Activated CD4-positive, alpha-beta T cell treated with anti-CD3 and anti-CD28 coated beads, Interleukin-2, Interleukin-4, amounts not matched to agents 100 ng/mL and 50 ng/mL, durations not matched to agents 16 hours and 8 hours (primary cell): ENCODE results near the gene SORBS1.

ENCODE experiments used
- DNase-seq: peaks from one replicate; pipeline ENCODE4 v3.0.0-alpha.2; 2020; ENCODE audit warnings: low spot score

The SORBS1 gene

GRCh38 chr10:95315509-95315908 lies 245.7 kb downstream of the SORBS1 start:
- no peak for DNase-seq

- no peak for DNase-seq
These were observed 246.8 kb downstream of the SORBS1 start for GRCh38 chr10:95314192-95314918.

GRCh38 chr10:95312986-95313495 lies 248.1 kb downstream of the SORBS1 start:
- no peak for DNase-seq

- DNase-seq, result no peak
These were observed 248.9 kb downstream of the SORBS1 start for GRCh38 chr10:95312257-95312656.

- DNase-seq, result no peak
These were observed 251.2 kb downstream of the SORBS1 start for GRCh38 chr10:95309958-95310357.

GRCh38 chr10:95308389-95309302 lies 252.5 kb downstream of the SORBS1 start:
- peak; percentile 7 for DNase-seq

GRCh38 chr10:95306851-95307250 lies 254.3 kb downstream of the SORBS1 start:
- DNase-seq, result no peak

GRCh38 chr10:95306318-95306650 lies 254.9 kb downstream of the SORBS1 start:
- no peak for DNase-seq

GRCh38 chr10:95305606-95306317 lies 255.4 kb downstream of the SORBS1 start:
- DNase-seq, result no peak

- no peak for DNase-seq
These were observed 256.2 kb downstream of the SORBS1 start for GRCh38 chr10:95304976-95305375.

GRCh38 chr10:95304463-95304862 lies 256.7 kb downstream of the SORBS1 start:
- DNase-seq, result no peak

- DNase-seq, result no peak
These were observed 257.2 kb downstream of the SORBS1 start for GRCh38 chr10:95303950-95304349.

- no peak for DNase-seq
These were observed 257.6 kb downstream of the SORBS1 start for GRCh38 chr10:95303535-95303934.

GRCh38 chr10:95300022-95300539 lies 261.1 kb downstream of the SORBS1 start:
- DNase-seq, result no peak

- DNase-seq, result no peak
These were observed 263.8 kb downstream of the SORBS1 start for GRCh38 chr10:95297402-95297801.

GRCh38 chr10:95296764-95297163 lies 264.4 kb downstream of the SORBS1 start:
- no peak for DNase-seq

- DNase-seq, result peak; percentile 62
These were observed 266.0 kb downstream of the SORBS1 start for GRCh38 chr10:95295031-95295755.

- DNase-seq, result no peak
These were observed 267.5 kb downstream of the SORBS1 start for GRCh38 chr10:95293631-95294030.

GRCh38 chr10:95291365-95292039 lies 269.7 kb downstream of the SORBS1 start:
- no peak for DNase-seq

GRCh38 chr10:95290461-95291364 lies 270.5 kb downstream of the SORBS1 start, which contains the start of gene PDLIM1:
TSS of gene PDLIM1 (minus strand) at chr10:95291003. CDS start at chr10:95290915, 88 bp downstream.
- peak; percentile 9 for DNase-seq
